Measurements from ENCODE around the gene HABP2.

HABP2 gene

DNA sequence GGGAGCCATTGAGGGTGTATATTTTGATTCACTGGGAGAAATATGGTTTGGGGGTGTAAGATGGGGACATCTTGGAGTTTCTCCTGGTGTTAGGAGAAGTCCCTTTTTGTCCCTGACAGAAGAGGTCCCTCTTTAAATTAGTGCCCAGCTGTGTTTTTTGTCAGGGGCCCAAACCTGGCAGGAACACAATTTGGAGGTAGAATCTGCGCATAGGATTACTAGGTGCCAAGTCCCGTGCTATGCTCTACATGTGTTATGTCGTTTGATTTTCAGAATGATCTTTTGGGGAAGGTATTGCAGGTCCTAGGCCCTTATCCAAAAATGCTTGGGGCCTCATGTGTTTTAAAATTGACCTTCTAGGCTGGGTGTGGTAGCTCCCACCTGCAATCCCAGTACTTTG lies 36.8 kb upstream of the HABP2 start:
- TF ChIP-seq, protein P1, sequence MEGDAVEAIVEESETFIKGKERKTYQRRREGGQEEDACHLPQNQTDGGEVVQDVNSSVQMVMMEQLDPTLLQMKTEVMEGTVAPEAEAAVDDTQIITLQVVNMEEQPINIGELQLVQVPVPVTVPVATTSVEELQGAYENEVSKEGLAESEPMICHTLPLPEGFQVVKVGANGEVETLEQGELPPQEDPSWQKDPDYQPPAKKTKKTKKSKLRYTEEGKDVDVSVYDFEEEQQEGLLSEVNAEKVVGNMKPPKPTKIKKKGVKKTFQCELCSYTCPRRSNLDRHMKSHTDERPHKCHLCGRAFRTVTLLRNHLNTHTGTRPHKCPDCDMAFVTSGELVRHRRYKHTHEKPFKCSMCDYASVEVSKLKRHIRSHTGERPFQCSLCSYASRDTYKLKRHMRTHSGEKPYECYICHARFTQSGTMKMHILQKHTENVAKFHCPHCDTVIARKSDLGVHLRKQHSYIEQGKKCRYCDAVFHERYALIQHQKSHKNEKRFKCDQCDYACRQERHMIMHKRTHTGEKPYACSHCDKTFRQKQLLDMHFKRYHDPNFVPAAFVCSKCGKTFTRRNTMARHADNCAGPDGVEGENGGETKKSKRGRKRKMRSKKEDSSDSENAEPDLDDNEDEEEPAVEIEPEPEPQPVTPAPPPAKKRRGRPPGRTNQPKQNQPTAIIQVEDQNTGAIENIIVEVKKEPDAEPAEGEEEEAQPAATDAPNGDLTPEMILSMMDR (IDR thresholded peaks at IDR 0.05; ENCODE audit: low read depth, low read length), result no peak
- H3K4me3 ChIP-seq (ENCODE audit: low read depth, low read length), result no peak overlapping the region

DNA sequence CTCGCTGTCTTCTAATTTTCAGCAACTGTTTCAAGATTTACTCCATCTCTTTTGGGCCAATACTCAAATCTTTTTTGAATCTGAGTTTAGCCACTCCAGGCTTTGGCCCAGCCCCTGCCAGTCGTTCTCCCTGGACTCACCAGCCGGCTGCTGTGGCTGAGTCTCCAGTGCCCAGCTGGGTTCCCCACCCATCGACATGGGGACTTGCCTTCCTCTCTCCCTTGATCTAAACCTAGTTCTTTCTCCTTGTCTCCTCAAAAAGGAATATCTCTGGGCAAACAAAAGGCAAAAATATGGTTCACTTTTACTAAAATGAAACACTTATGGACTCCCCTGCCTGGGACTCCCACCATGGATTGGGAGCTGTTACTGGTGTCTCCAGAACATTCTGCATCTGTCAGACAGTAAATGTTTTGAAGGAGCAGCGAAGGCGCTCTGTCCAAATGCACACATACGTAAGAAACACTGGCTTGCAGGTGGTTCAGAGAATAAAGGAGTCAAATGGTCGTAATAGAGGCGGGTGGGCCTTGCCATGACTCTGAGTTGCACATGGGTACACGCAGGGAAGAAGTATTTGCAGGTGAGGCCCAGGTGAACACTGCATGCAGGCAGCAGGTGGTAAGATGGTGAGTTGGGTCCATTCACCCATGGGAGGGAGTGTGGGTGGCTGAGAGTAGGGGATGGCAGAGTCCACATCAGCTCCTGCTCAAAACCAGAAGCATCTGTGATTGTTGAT lies 35.5 kb upstream of the HABP2 start:
- TF ChIP-seq, protein P1 (IDR thresholded peaks at IDR 0.05; ENCODE audit: low read depth, low read length), result no peak

DNA sequence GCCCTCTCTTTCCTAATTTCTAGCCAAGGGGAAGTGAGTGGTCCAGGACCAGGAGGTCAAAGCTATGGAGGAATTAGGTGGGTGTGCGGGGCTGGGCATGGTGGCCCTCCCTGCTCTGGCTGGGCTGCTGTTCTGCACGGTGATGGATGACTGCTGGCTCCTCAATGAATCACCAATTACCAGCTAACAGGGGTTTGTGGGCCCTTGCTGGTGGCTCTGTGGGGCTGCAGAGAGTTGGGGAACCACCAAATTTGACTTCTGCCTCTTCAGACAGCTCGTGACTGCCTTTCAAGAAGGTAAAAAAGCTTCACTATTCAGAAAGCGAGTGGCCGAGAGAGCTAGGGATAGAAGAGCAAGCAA lies 35.0 kb upstream of the HABP2 start:
- H3K4me3 ChIP-seq (ENCODE audit: low read depth, low read length), result no peak overlapping the region
- TF ChIP-seq, protein P1 (IDR thresholded peaks at IDR 0.05; ENCODE audit: low read depth, low read length), result no peak

More for the DNA sequence above, 35.5 kb upstream of the HABP2 start:
- H3K4me3 ChIP-seq (ENCODE audit: low read depth, low read length), result no peak overlapping the region

DNA sequence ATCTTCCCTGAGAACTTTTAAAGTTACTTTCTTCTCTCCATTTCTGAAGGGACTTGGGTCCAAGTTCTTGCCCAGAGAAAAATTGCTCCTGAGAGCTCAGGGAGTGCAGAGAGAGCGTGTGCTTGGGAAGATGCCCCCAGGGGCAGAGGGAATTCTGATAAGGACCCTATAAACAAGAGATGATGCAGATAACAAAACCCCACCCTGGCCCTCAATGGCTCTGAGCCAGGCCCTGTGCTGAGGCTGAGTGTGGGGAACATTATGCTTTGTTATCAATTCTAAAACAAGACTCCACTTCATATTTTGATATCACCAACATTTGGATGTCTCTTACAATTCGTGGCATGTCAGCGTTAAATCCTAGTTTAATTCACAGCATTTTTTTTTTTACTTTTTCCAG lies 34.4 kb upstream of the HABP2 start:
- TF ChIP-seq, protein P1 (IDR thresholded peaks at IDR 0.05; ENCODE audit: low read depth, low read length), result no peak
- no peak overlapping the region for H3K4me3 ChIP-seq (ENCODE audit: low read depth, low read length)

DNA sequence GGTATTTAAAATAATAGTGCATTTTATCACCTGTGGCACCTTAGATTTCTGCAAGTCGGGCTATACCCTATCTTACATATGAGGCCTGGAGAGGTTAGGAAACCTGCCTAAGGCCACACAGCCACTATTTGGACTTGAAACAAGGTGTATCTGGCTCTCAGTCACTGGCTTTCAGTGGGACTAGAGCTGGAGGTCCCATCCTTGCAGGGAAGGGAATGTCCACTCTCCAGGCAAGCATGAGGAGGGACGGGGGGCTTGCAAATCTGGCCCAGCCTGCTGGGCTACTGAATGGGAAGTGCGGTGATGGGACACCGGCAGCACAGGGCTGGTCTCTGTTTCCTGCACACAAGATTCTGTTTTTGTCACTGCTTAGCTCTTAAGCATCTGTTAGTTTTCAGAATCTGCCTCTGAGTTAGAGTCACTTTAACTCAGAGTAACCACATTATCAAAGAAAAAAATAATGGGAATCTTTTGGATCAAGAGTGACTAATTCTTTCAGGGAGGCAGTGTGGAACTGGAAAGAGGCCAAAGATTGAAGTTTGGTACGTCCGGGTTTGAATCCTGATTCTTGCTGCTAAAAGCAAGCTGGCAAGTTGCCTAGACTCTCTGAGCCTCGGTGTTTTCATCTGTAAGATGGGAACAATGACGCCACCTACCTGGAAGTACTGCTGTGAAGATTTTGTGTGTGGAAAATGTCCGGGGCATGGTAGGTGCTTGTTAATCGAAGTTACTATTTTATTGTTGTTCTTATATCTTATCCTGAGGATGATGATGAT lies 33.8 kb upstream of the HABP2 start:
- no peak overlapping the region for H3K4me3 ChIP-seq (ENCODE audit: low read depth, low read length)
- TF ChIP-seq, protein P1 (IDR thresholded peaks at IDR 0.05; ENCODE audit: low read depth, low read length), result no peak

DNA sequence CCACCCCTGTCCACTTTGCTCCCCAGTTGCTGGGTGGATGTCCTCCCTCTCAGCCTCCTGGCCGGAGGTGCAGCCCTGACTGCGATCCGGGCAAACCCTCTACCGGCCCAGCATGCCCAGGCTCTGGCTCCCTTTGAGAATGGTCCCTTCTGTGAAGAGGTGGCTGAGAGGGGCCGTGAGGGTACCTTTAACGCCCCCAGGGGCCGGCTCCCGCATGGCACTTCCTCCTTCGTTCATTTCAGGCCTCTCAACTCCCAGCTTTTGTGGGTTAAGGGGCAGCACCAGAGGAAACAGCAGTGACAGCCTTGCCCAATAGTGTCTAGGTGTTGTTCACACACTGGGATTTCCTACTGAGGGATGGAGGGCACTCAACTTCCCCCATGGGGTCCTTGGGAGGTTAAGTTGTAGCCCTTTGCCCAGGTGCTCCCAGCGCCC lies 33.2 kb upstream of the HABP2 start:
- TF ChIP-seq, protein P1 (IDR thresholded peaks at IDR 0.05; ENCODE audit: low read depth, low read length), result no peak
- no peak overlapping the region for H3K4me3 ChIP-seq (ENCODE audit: low read depth, low read length)

DNA sequence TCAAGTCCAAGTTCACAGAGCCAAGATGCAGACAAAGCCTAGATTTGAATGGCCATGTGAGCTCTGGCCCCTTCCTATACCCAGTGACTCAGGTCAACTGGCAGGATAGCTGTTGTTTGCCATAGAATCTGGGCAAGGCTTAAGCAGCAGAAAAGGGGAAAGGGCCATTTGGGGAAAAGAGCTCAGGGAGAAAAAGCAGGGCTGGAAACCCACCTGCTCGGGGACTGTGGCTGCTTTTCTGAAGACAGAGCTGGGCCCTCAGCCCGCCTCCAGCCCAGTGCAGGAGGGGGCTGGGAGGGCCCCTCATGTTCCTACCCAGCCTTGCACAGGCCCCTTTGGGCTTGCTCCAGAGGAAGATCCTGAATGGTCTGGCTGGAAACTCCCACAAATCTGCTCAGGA lies 32.6 kb upstream of the HABP2 start:
- TF ChIP-seq, protein P1 (IDR thresholded peaks at IDR 0.05; ENCODE audit: low read depth, low read length), result no peak
- H3K4me3 ChIP-seq (ENCODE audit: low read depth, low read length), result no peak overlapping the region

Measured in WI38 (cell line).